ENCODE data around the gene USF3. TPM values are rescaled to one million over a fixed set of nuclear protein-coding genes. Genes with fewer than 3 reads are reported as not detected.

Gene USF3
- total and polyA plus RNA-seq, 2 of the 4 experiments (the other 2 are of a cell fraction) = 3.0 to 5.2 TPM

Small RNA genes within 50 kb of the gene (microRNA-seq; reads per million reads assigned to microRNA genes)
- not detected for gene RN7SL767P (ENCODE audit: insufficient read depth, insufficient read length)

Small RNA genes within 50 kb of the gene (small RNA-seq; reads per million reads assigned to genes)
- gene RN7SL767P = 0 reads per million in 5 experiments

Other genes with a start within 250 kb of the USF3 start
- gene SPICE1, start 181.5 kb downstream of the USF3 start, total RNA-seq (2012; rRNA removed) = 10.8 TPM in 2 replicates
- gene SPICE1, start 181.5 kb downstream of the USF3 start, polyA plus RNA-seq (2012; rRNA removed) = 2.7 and 3.5 TPM in 2 replicates
- not detected in 2 replicates for gene SIDT1, start 164.1 kb downstream of the USF3 start, total RNA-seq (2012; rRNA removed)
- gene SIDT1, start 164.1 kb downstream of the USF3 start, polyA plus RNA-seq (2012; rRNA removed) = not detected in 2 replicates
- gene NAA50, start 49.6 kb upstream of the USF3 start, total RNA-seq (2012; rRNA removed) = 115 and 125 TPM in 2 replicates
- gene NAA50, start 49.6 kb upstream of the USF3 start, polyA plus RNA-seq (2012; rRNA removed) = 30.5 and 42.4 TPM in 2 replicates
- 84.4 and 98.0 TPM in 2 replicates for gene ATP6V1A, start 50.4 kb upstream of the USF3 start, total RNA-seq (2012; rRNA removed)
- gene ATP6V1A, start 50.4 kb upstream of the USF3 start, polyA plus RNA-seq (2012; rRNA removed) = 12.1 and 15.1 TPM in 2 replicates
- 5.0 and 9.4 TPM in 2 replicates for gene GRAMD1C, start 142.1 kb upstream of the USF3 start, total RNA-seq (2012; rRNA removed)
- 1.5 and 2.5 TPM in 2 replicates for gene GRAMD1C, start 142.1 kb upstream of the USF3 start, polyA plus RNA-seq (2012; rRNA removed)